Measurements from ENCODE around the gene ZDHHC8.

ZDHHC8 gene

DNA sequence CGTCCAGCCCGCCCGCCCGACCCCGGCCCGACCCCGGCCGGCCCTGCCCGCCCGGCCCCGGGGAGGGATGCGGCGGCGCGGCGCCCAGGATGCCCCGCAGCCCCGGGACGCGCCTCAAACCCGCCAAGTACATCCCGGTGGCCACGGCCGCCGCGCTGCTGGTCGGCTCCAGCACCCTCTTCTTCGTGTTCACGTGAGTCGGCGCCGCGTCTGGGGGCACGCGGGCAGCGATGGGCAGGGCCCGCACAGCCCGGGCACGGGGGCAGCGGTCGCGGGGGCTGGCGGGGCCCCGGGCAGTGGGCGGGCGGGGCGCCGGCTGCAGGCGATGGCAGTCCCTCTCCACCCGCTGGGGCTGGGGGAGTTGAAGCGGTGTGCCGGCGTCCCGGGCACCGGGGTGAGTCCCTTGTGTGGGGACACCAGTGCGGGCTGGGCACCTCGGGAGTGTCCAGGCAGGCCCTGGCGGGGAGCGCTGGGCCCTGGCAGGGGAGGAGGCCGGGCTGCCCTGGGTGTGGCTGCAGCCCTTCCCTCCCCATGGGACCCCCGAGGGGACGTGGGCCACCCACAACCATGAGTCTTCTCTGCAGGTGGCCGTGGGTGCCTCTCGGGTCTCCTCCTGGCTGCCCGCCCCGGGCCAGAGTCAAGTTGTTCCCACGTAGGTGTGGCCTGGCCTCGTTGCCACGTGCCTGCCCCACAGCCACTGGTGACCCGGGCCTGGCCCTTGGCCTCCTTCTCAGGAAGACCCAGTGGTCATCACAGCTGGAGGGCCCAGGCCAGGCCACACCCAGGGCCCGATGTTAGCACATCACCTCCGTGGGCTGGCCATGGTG, 468 bp downstream of the ZDHHC8 start:
- TF ChIP-seq, protein P1, sequence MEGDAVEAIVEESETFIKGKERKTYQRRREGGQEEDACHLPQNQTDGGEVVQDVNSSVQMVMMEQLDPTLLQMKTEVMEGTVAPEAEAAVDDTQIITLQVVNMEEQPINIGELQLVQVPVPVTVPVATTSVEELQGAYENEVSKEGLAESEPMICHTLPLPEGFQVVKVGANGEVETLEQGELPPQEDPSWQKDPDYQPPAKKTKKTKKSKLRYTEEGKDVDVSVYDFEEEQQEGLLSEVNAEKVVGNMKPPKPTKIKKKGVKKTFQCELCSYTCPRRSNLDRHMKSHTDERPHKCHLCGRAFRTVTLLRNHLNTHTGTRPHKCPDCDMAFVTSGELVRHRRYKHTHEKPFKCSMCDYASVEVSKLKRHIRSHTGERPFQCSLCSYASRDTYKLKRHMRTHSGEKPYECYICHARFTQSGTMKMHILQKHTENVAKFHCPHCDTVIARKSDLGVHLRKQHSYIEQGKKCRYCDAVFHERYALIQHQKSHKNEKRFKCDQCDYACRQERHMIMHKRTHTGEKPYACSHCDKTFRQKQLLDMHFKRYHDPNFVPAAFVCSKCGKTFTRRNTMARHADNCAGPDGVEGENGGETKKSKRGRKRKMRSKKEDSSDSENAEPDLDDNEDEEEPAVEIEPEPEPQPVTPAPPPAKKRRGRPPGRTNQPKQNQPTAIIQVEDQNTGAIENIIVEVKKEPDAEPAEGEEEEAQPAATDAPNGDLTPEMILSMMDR (IDR thresholded peaks at IDR 0.05; ENCODE audit: insufficient read depth, low read depth, low read length, missing control alignments) = no peak
- no peak for DNase-seq (ENCODE audit: low read depth)
- peak overlapping the region; percentile 74 for H3K4me3 ChIP-seq (ENCODE audit: low read length)

DNA sequence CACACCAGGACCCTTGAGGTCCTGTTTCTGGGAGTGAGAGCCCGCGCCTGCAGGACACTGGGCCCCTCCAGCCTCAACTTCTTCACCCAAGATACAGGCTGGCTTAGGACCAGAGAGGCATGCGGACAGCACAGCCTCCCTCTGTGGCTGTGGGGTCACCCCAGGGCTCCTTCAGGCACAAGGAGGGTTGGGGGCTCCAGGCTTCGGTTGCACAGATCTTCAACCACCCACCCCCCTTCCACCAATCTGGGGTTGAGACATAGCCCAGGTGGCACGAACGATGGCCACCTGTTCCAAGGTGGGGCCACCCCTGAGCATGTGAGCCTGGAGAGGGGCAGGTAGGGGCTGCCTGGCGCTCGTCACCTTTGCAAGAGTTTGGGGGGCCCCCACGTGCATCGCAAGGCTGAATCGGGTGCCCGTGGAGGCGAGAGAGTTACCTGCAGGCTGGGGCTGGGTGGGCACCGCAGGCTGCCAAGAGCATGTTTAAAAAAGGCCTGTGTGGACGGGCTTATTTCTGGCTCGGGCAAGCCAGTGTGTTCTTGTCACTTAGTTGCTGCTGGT, 1.2 kb downstream of the ZDHHC8 start:
- TF ChIP-seq, protein P1 (IDR thresholded peaks at IDR 0.05; ENCODE audit: insufficient read depth, low read depth, low read length, missing control alignments) = no peak
- DNase-seq (ENCODE audit: low read depth) = no peak
- H3K4me3 ChIP-seq (ENCODE audit: low read length) = peak overlapping the region; percentile 74

DNA sequence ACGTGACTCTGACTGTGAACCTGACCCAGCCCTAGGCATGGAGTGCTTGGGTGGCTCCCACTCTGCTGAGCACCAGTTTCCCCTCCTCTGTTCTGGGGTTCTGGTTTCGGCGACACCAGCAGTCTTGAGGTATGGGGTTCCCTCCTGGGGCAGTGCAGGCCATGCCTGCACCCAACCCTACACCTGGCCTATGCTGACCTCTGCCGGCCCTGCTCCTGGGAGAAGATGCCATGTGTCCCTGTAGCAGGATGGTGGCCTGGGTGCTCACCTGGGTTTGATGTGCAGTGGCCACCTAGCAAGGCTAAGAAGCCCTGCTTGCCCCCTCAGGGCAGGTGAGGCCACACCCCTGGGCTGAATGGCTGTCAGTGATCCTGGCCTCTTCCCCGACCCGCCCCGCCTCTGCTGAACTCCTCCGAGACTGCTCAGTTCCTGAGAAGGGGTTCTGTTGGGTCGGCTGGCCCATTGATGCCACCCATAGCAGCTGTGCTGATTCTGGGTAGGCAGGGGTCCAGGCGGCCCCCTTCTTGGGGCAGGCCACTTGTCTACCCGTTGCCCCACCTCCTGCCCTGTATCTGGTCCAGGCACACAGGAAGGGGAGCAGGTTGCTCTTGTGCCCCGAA, 2.4 kb downstream of the ZDHHC8 start:
- no peak for DNase-seq (ENCODE audit: low read depth)
- H3K4me3 ChIP-seq (ENCODE audit: low read length) = no peak overlapping the region
- TF ChIP-seq, protein P1 (IDR thresholded peaks at IDR 0.05; ENCODE audit: insufficient read depth, low read depth, low read length, missing control alignments) = no peak

DNA sequence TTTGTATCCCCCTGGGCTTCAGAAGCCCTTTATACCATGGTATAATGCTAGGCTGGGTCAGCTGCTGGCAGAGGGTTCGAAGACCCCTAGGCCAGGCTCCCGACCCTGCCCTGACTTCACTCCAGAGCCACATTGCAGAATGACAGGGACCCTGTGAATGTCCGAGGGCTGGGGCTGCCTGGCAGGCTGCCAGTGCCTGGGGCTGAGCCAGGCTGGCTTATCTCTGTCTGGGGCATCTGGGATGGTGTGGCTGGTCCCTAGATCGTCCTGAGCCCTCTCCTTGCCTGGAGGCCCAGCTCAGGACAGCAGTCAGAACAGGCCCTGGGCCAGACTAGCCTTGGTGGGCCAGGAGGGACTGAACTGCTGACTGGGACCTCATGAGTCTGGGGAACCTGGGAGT, 3.7 kb downstream of the ZDHHC8 start:
- TF ChIP-seq, protein P1 (IDR thresholded peaks at IDR 0.05; ENCODE audit: insufficient read depth, low read depth, low read length, missing control alignments) = no peak
- no peak for DNase-seq (ENCODE audit: low read depth)
- no peak overlapping the region for H3K4me3 ChIP-seq (ENCODE audit: low read length)

DNA sequence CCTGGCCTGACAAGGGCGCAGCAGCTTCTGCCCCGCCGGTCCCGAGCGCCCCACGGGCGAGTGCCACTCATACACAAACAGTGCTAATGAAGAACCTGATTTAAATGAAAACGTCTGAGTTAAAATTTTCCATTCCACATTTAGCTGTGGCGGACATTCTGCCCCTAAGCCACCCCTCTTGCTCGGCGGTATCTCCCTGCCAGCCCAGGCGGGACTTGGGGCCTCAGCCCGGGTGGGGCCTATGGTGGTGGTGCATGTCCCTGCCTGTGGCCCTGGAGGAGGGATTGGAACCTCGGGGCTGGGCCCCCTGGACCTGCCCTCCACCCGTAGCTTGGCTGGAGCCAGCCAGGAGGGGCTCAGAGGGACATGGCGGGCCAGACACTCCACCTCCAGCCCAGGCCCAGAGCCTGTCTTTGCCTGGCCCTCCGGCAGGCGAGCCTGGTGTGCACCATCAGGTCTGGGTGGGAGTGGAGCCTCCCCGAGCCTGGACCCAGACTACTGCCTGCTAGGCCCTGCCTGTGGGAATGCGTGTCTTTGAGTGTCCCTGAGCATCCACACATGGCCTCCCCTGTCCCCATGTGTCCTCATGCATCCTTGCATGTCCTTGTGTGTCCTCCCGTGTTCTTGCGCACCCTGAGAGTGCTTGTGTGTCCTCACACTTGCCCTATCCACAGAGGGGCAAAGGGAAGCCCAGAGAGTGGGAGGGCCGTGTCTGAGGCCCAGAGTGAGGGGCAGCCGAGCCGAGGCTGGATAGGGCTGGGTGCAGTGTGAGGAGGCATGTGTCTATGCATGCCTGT, 4.4 kb downstream of the ZDHHC8 start:
- DNase-seq (ENCODE audit: low read depth) = no peak
- TF ChIP-seq, protein P1 (IDR thresholded peaks at IDR 0.05; ENCODE audit: insufficient read depth, low read depth, low read length, missing control alignments) = no peak
- no peak overlapping the region for H3K4me3 ChIP-seq (ENCODE audit: low read length)

DNA sequence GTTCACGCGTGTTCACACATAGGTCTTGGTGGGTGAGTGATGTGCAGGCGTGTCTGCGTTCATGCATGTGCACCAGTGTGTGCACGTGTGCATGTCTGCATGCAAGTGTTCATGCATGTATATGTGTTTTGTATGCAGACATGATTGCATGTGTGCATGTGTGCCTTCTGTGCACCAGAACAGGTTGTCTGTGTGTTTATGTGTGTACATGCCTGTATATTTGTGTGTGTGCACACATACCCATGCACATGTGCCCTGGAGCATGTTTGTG, 4.9 kb downstream of the ZDHHC8 start:
- TF ChIP-seq, protein P1 (IDR thresholded peaks at IDR 0.05; ENCODE audit: insufficient read depth, low read depth, low read length, missing control alignments) = no peak
- no peak overlapping the region for H3K4me3 ChIP-seq (ENCODE audit: low read length)
- no peak for DNase-seq (ENCODE audit: low read depth)

All from epithelial cell of esophagus (primary cell).